Measurements from ENCODE around the gene IFNAR2.

Gene IFNAR2

DNA sequence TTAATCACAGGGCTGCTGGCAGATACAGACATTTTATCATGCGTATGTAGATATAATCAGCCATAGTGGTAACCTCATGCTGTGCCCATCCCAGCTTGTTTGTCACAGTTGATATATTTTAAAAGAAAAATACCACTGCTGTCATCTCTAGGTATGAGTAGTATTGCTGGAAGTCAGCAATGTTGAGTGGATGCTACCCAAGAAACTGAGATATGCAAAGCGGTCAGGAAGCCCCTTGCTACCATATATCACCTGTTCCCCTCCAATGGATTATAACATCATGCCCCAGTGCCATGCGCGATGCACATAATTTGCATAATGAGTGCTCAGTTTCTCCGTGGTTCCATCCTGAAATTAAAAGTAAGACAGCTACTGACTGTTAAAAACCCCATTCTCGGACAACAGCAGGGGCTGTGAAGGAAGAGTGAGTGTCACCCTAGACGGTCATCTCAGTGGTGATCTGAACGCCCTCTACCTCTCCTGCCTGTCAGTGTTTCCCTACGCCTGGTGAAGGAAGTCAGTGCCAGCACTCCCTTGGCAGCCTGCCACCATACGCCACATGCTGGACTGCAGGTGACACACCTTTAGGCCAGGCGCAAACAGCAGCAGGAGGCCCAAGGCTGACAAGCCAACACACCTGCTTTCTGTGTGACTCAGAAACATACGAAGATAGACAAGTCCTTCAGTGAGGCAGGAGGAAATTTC lies 39.2 kb downstream of the IFNAR2 start:
- in situ Hi-C loops (cut with HindIII; ENCODE audit: low sequenced_read_pairs), result no loop called here
- no peak for DNase-seq (ENCODE audit: low read depth, low spot score)
- H3K4me3 ChIP-seq (ENCODE audit: low read depth, low read length), result no peak overlapping the region
- TF ChIP-seq, protein P1, sequence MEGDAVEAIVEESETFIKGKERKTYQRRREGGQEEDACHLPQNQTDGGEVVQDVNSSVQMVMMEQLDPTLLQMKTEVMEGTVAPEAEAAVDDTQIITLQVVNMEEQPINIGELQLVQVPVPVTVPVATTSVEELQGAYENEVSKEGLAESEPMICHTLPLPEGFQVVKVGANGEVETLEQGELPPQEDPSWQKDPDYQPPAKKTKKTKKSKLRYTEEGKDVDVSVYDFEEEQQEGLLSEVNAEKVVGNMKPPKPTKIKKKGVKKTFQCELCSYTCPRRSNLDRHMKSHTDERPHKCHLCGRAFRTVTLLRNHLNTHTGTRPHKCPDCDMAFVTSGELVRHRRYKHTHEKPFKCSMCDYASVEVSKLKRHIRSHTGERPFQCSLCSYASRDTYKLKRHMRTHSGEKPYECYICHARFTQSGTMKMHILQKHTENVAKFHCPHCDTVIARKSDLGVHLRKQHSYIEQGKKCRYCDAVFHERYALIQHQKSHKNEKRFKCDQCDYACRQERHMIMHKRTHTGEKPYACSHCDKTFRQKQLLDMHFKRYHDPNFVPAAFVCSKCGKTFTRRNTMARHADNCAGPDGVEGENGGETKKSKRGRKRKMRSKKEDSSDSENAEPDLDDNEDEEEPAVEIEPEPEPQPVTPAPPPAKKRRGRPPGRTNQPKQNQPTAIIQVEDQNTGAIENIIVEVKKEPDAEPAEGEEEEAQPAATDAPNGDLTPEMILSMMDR (IDR thresholded peaks at IDR 0.05; ENCODE audit: low read depth, low read length), result no peak

DNA sequence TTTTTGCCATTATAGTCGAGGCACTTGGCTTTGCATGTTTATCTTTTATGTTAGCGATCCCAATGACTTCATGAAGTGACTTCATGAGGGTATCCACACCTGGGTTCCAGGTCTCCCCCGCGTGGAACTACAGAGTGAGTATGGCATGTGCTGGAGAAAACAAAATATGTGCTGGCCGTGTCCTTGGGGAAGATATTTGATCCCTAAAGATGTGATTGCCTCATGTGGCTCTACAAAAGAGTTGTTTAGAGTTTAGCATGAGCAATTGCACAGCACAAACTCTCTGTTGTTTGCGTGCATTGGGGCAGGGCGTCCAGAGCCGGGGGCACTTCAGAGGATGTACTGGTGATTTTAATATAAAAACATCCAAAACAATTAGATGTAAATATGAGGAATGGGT lies 41.2 kb downstream of the IFNAR2 start:
- TF ChIP-seq, protein P1 (IDR thresholded peaks at IDR 0.05; ENCODE audit: low read depth, low read length), result no peak
- H3K4me3 ChIP-seq (ENCODE audit: low read depth, low read length), result no peak overlapping the region
- in situ Hi-C loops (cut with HindIII; ENCODE audit: low sequenced_read_pairs), result no loop called here
- no peak for DNase-seq (ENCODE audit: low read depth, low spot score)

DNA sequence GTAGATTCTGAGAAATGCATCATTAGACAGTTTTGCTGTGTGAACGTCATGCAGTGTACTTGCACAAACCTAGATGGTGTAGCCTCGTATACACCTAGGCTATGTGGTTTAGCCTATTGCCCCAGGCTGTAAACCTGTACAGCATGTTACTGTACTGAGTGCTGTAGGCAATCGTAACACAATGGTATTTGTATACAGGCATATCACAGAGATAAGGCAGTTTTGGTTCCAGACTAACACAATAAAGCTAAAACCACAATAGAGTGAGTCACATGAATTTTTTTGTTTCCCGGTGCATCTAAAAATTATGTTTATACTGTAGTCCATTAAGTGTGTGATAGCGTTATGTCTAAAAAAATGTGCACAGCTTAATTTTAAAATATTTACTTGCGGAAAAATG lies 43.3 kb downstream of the IFNAR2 start:
- in situ Hi-C loops (cut with HindIII; ENCODE audit: low sequenced_read_pairs), result no loop called here
- no peak overlapping the region for H3K4me3 ChIP-seq (ENCODE audit: low read depth, low read length)
- TF ChIP-seq, protein P1 (IDR thresholded peaks at IDR 0.05; ENCODE audit: low read depth, low read length), result no peak
- no peak for DNase-seq (ENCODE audit: low read depth, low spot score)

DNA sequence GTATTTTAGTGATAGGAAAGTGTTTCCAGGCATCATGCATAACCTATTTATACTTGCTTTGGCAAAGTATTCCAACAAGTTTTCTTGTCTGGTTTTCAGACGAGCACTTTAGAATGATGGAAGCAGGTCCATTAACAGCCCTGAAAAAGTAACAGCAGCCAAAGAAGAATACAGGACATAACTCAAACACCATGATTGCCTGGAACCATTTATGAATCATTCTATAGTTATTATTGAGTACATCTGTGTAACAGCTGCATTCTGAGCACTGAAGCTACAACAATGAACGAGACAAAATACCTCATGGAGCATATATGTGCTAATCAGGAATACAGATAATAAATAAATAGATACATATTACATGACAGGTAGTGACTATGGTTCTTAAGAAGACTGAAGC lies 49.0 kb downstream of the IFNAR2 start:
- no peak overlapping the region for H3K4me3 ChIP-seq (ENCODE audit: low read depth, low read length)
- TF ChIP-seq, protein P1 (IDR thresholded peaks at IDR 0.05; ENCODE audit: low read depth, low read length), result no peak
- DNase-seq (ENCODE audit: low read depth, low spot score), result no peak
- in situ Hi-C loops (cut with HindIII; ENCODE audit: low sequenced_read_pairs), result no loop called here

DNA sequence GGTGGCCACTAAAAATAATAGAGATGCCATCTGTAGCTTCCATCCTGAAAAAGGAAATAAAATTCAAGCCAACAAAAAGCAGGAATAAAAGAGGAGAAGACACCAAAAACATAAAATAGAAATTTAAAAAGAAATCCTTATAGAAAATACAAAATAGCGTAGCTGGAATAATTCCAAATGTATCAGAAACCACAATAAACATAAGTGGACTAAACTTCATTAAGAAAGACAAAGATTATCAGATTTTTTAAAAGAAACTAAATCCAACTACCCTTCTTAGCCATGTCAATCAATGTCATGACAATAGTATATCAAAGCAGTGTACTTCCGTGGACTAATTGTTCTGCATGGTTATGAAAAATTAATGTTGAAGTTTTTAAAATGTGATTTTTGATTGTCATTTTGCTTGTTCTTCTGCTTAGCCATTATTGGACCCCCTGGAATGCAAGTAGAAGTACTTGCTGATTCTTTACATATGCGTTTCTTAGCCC lies 49.6 kb downstream of the IFNAR2 start:
- TF ChIP-seq, protein P1 (IDR thresholded peaks at IDR 0.05; ENCODE audit: low read depth, low read length), result no peak
- no peak for DNase-seq (ENCODE audit: low read depth, low spot score)
- in situ Hi-C loops (cut with HindIII; ENCODE audit: low sequenced_read_pairs), result no loop called here
- no peak overlapping the region for H3K4me3 ChIP-seq (ENCODE audit: low read depth, low read length)
